K562 (cell line): Measurements from ENCODE around the gene ATPAF2. TPM values are rescaled to one million over a fixed set of nuclear protein-coding genes. Genes with fewer than 3 reads are reported as not detected.

Experiments
- CBFA2T3 ChIP-seq: fragments of 450-650 bp; IDR thresholded peaks from 2 replicates; pipeline ENCODE4 v1.6.1; 2017
- CHCHD3 ChIP-seq: fragments of 250-450 bp; sonication (Bioruptor Pico); IDR thresholded peaks from 2 replicates; pipeline ENCODE4 v2.1.2; 2022; ENCODE audit warnings: mild to moderate bottlenecking
- CREM ChIP-seq: IDR thresholded peaks from 2 replicates; pipeline ENCODE4 v1.6.1; 2014; ENCODE audit warnings: antibody characterized with exemption, low read depth
- DIDO1 ChIP-seq: fragments of 450-650 bp; IDR thresholded peaks from 2 replicates; pipeline ENCODE4 v1.6.1; 2016; ENCODE audit warnings: low read depth, missing biosample characterization, missing genetic modification characterization
- FOXA1 ChIP-seq: fragments of 450-650 bp; IDR thresholded peaks from 2 replicates; pipeline ENCODE4 v1.6.1; 2016; ENCODE audit warnings: mild to moderate bottlenecking, borderline replicate concordance
- FOXK2 ChIP-seq, 2 experiments: fragments of 450-650 bp; IDR thresholded peaks in 1 of 2; conservative IDR thresholded peaks in 1 of 2; 2 replicates each; pipeline ENCODE4 v1.6.1; 2016; ENCODE audit warnings: low read depth in 2 of 2, mild to moderate bottlenecking in 1 of 2
- GATA2 ChIP-seq: sonication (generic); formaldehyde crosslinking; IDR thresholded peaks from 2 replicates; pipeline ENCODE4 v1.4.0; 2020; ENCODE audit warnings: mild to moderate bottlenecking, missing genetic modification reagents
- JUND ChIP-seq, 2 experiments: IDR thresholded peaks; 2 replicates in 1 of 2; 3 replicates in 1 of 2; pipeline ENCODE4 v1.6.1; 2011; ENCODE audit warnings: borderline replicate concordance in 2 of 2, low read depth in 2 of 2, low read length in 2 of 2, improper control_type of control experiment in 1 of 2, missing biosample characterization in 1 of 2, missing genetic modification characterization in 1 of 2, missing genetic modification reagents in 1 of 2
- KLF16 ChIP-seq: IDR thresholded peaks from 2 replicates; pipeline ENCODE4 v1.6.1; 2016; ENCODE audit warnings: antibody characterized with exemption
- MAZ ChIP-seq, 2 experiments: fragments of 450-650 bp in 1 of 2; sonication (generic) in 1 of 2; formaldehyde crosslinking; IDR thresholded peaks in 1 of 2; conservative IDR thresholded peaks in 1 of 2; 2 replicates each; pipeline versions ENCODE4 v1.4.0 to v1.5.0; 2020; ENCODE audit warnings: mild to moderate bottlenecking in 1 of 2, missing genetic modification reagents in 1 of 2
- MCM2 ChIP-seq: fragments of 450-650 bp; IDR thresholded peaks from 2 replicates; pipeline ENCODE4 v1.6.1; 2017; ENCODE audit warnings: low read depth, mild to moderate bottlenecking
- MTA2 ChIP-seq: fragments of 450-650 bp; IDR thresholded peaks from 2 replicates; pipeline ENCODE4 v1.6.1; 2016; ENCODE audit warnings: low read depth
- NCOA1 ChIP-seq: fragments of 450-650 bp; IDR thresholded peaks from 2 replicates; pipeline ENCODE4 v1.6.1; 2016; ENCODE audit warnings: low read depth
- NCOR1 ChIP-seq: fragments of 450-650 bp; IDR thresholded peaks from 2 replicates; pipeline ENCODE4 v1.6.1; 2016; ENCODE audit warnings: mild to moderate bottlenecking, moderate library complexity
- PKNOX1 ChIP-seq: fragments of 450-650 bp; IDR thresholded peaks from 2 replicates; pipeline ENCODE4 v1.6.1; 2016
- RCOR1 ChIP-seq, 2 experiments: IDR thresholded peaks; 2 replicates each; pipeline ENCODE4 v1.6.1; 2012; ENCODE audit warnings: low read depth in 2 of 2, low read length in 2 of 2, borderline replicate concordance in 1 of 2, improper control_type of control experiment in 1 of 2
- SOX6 ChIP-seq: fragments of 450-650 bp; IDR thresholded peaks from 2 replicates; pipeline ENCODE4 v1.6.1; 2014; ENCODE audit warnings: mild to moderate bottlenecking
- TOE1 ChIP-seq, 2 experiments: fragments of 450-650 bp in 1 of 2; sonication (generic) in 1 of 2; formaldehyde crosslinking in 1 of 2; IDR thresholded peaks; 2 replicates each; pipeline versions ENCODE4 v1.7.1 to v1.8.0; 2016 to 2022; ENCODE audit warnings: borderline replicate concordance in 2 of 2, mild to moderate bottlenecking in 2 of 2, antibody characterized with exemption in 1 of 2, inconsistent platforms in 1 of 2, low read depth in 1 of 2, missing genetic modification reagents in 1 of 2, moderate library complexity in 1 of 2
- TRIM25 ChIP-seq: fragments of 450-650 bp; IDR thresholded peaks from 2 replicates; pipeline ENCODE4 v1.7.0; 2016; ENCODE audit warnings: borderline replicate concordance
- TRIM28 ChIP-seq: fragments of 450-650 bp; IDR thresholded peaks from 2 replicates; pipeline ENCODE4 v1.6.1; 2017
- WHSC1 ChIP-seq: IDR thresholded peaks from one replicate; pipeline ENCODE4 v1.6.1; 2012; ENCODE audit warnings: low read length, control low read depth, inconsistent platforms
- ZNF280A ChIP-seq: fragments of 450-650 bp; IDR thresholded peaks from 2 replicates; pipeline ENCODE4 v1.6.1; 2018; ENCODE audit warnings: mild to moderate bottlenecking, low read depth; ENCODE audit not compliant: partially characterized antibody
- ZNF449 ChIP-seq: fragments of 250-450 bp; sonication (Bioruptor Pico); IDR thresholded peaks from 2 replicates; pipeline ENCODE4 v1.8.0; 2022; ENCODE audit warnings: moderate library complexity, mild to moderate bottlenecking, inconsistent platforms
- ZNF507 ChIP-seq: conservative IDR thresholded peaks from 2 replicates; pipeline ENCODE4 v1.6.1; 2017; ENCODE audit warnings: missing genetic modification characterization, missing compliant biosample characterization
- ZNF583 ChIP-seq: fragments of 250-450 bp; sonication (Bioruptor Pico); IDR thresholded peaks from 2 replicates; pipeline ENCODE4 v1.4.0; 2020
- polyA plus RNA-seq, 8 experiments: library from polyadenylated mRNA; depleted of rRNA in 4 of 8; stranded (reverse) in 5 of 8; unstranded in 3 of 8; fragments of >200 nt; fragmentation: Nextera tagmentation in 2 of 8; fragmentation: Illumina TruSeq in 1 of 8; extraction: Ambion mirVana in 2 of 8; extraction: Trizol in 1 of 8; gene quantifications; 2 replicates each; pipeline versions ENCODE4 v1.2.1 to v1.2.3, GENCODE V29; 2011 to 2014; ENCODE audit warnings: inconsistent platforms in 1 of 8, missing spikeins in 1 of 8
- total RNA-seq, 7 experiments: library from RNA; depleted of rRNA in 6 of 7; stranded (reverse); fragments of >200 nt in 6 of 7; fragmentation: Illumina TruSeq in 2 of 7; extraction: Trizol in 2 of 7; gene quantifications; 2 replicates each; pipeline versions ENCODE4 v1.2.1 to v1.2.3, GENCODE V29; 2011 to 2021; ENCODE audit warnings: low replicate concordance in 1 of 7

The ATPAF2 gene
- total and polyA plus RNA-seq, 9 of the 15 experiments (the other 6 are each of a cell fraction or from before 2014, with no cell fraction given), result 2.1 to 19.2 (median 11.3) TPM

GRCh38 chr17:18035704-18036103 is 3.3 kb downstream of the ATPAF2 start (continued):
- TF ChIP-seq CREM (0 out of 2 replicates have a peak, but pooled peaks have one; percentile 15), ZNF280A (no peak), SOX6 (peak; percentile 43; the same call in 1 of the 2 replicates), JUND (IDR thresholded peaks at IDR 0.05; ENCODE audit: borderline replicate concordance, low read depth, low read length) (no peak), JUND (tag; IDR thresholded peaks at IDR 0.05; ENCODE audit: borderline replicate concordance, low read depth, low read length) (no peak), MCM2 (no peak), ZNF583 (CRISPR knock-in tag) (no peak), RCOR1 (IDR thresholded peaks at IDR 0.05; ENCODE audit: borderline replicate concordance in 1 of 2, low read depth in 2 of 2, low read length in 2 of 2) (peak in 1 of 2 experiments; percentile 31; a peak in 1 of 4 replicates), CBFA2T3 (peak; percentile 91), GATA2 (CRISPR knock-in tag) (peak; percentile 67), TOE1 (IDR thresholded peaks at IDR 0.05; ENCODE audit: borderline replicate concordance) (no peak), TOE1 (CRISPR knock-in tag; IDR thresholded peaks at IDR 0.05; ENCODE audit: borderline replicate concordance, low read depth) (no peak), TRIM25 (no peak), ZNF449 (CRISPR knock-in tag) (no peak), TRIM28 (no peak), MTA2 (peak; percentile 61), NCOA1 (peak; percentile 25; the same call in 1 of the 2 replicates), WHSC1 (no peak), ZNF507 (tag) (no peak), FOXA1 (no peak), CHCHD3 (CRISPR knock-in tag) (no peak), DIDO1 (no peak), PKNOX1 (peak; percentile 44; the same call in 1 of the 2 replicates), NCOR1 (peak; percentile 84), FOXK2 (conservative IDR thresholded peaks at IDR 0.05 in 1 of 2, IDR thresholded peaks at IDR 0.05 in 1 of 2; ENCODE audit: low read depth in 2 of 2) (peak; percentile 23 to 45; a peak in 3 of 4 replicates), MAZ (CRISPR knock-in tag; conservative IDR thresholded peaks at IDR 0.05 in 1 of 2, IDR thresholded peaks at IDR 0.05 in 1 of 2) (no peak), KLF16 (peak; percentile 54; the same call in 1 of the 2 replicates)
